ENCODE measurements around the gene CTNS.
A peak's percentile ranks its signal among the peaks of the same experiment; 100 is the strongest.

The CTNS gene

GRCh38 chr17:3710951-3711383 lies 74.4 kb downstream of the CTNS start:
- DNase-seq (ENCODE audit: low read depth in 1 of 2, low spot score in 1 of 2): peak in 1 of 2 donors; percentile 83
